HCT116 (cell line): Measurements from ENCODE around the gene DHCR7. TPM values are rescaled to one million over a fixed set of nuclear protein-coding genes. Genes with fewer than 3 reads are reported as not detected.

ENCODE experiments used
- ATAC-seq: fragments of 200-7000 bp; cut with Tn5 transposase; 2 replicates; pipeline ENCODE4 v1.9.1; 2020; ENCODE audit warnings: mild to moderate bottlenecking, moderate library complexity
- BruUV-seq: library from RNA; stranded (reverse); fragments of 400-500 nt; replicated peaks from 2 replicates; lab custom pipeline; 2021; lab: Mats Ljungman, UMichigan
- CTCF ChIA-PET: fragments of 300-600 bp; sonication (Branson Sonifier 250); formaldehyde crosslinking; loops from one replicate; lab custom pipeline; 2021; ENCODE audit warnings: antibody characterized with exemption; lab: Charles Lee
- POLR2A ChIA-PET: fragments of 300-600, 350-600 bp; sonication (Branson Sonifier 250); formaldehyde crosslinking; loops from one replicate; lab custom pipeline; 2021; ENCODE audit warnings: antibody characterized with exemption; lab: Charles Lee
- RAD21 ChIA-PET, 2 experiments: fragments of 300-600 bp; sonication (Branson Sonifier 250); formaldehyde crosslinking; loops; one replicate each; lab custom pipeline; 2023; ENCODE audit warnings: low total read pairs in 2 of 2; ENCODE audit not compliant: uncharacterized antibody in 2 of 2, unreplicated experiment in 2 of 2, low non-redundant PET in 1 of 2; lab: Charles Lee
- DNase-seq: peaks from one replicate; pipeline ENCODE4 v3.0.0-alpha.2; 2010; ENCODE audit warnings: low read depth, low spot score
- H2AFZ ChIP-seq: fragments of 200-600 bp; shearing (Covaris generic), sonication (generic); 2 replicates; pipeline ENCODE4 v1.6.1; 2017; ENCODE audit warnings: low read depth, mixed run types, mixed read lengths, antibody characterized with exemption, low read length; ENCODE audit not compliant: poor library complexity, severe bottlenecking
- H3K27ac ChIP-seq: 2 replicates; pipeline ENCODE4 v1.5.1; 2012; ENCODE audit warnings: low read depth, low read length
- H3K27me3 ChIP-seq: fragments of 200-600 bp; sonication (generic); 2 replicates; pipeline ENCODE4 v1.6.1; 2016; ENCODE audit warnings: mixed run types, low read length, mixed read lengths; ENCODE audit not compliant: insufficient read depth
- H3K36me3 ChIP-seq, 2 experiments: fragments of 200-500 bp in 1 of 2; fragments of 200-600 bp in 1 of 2; sonication (Bioruptor generic) in 1 of 2; sonication (generic) in 1 of 2; 2 replicates each; pipeline versions ENCODE4 v1.5.1 to v1.6.1; 2014 to 2016; ENCODE audit warnings: low read length in 2 of 2, inconsistent platforms in 1 of 2, mixed read lengths in 1 of 2, mixed run types in 1 of 2; ENCODE audit not compliant: insufficient read depth in 2 of 2, control insufficient read depth in 1 of 2
- H3K4me1 ChIP-seq, 2 experiments: fragments of 200-600 bp in 1 of 2; sonication (generic) in 1 of 2; 2 replicates each; pipeline versions ENCODE4 v1.5.1 to v1.6.1; 2012 to 2017; ENCODE audit warnings: low read length in 2 of 2, inconsistent platforms in 1 of 2, mild to moderate bottlenecking in 1 of 2, mixed read lengths in 1 of 2, mixed run types in 1 of 2, moderate library complexity in 1 of 2; ENCODE audit not compliant: insufficient read depth in 2 of 2, control insufficient read depth in 1 of 2
- H3K4me2 ChIP-seq: fragments of 200-600 bp; sonication (generic); 2 replicates; pipeline ENCODE4 v1.6.1; 2017; ENCODE audit warnings: mixed run types, low read length, mixed read lengths
- H3K4me3 ChIP-seq, 2 experiments: fragments of 200-600 bp in 1 of 2; sonication (generic) in 1 of 2; replicated peaks in 1 of 2; 2 replicates each; pipeline ENCODE4 v1.5.1; 2011 to 2016; ENCODE audit warnings: low read length in 2 of 2, control low read depth in 1 of 2, low read depth in 1 of 2, mild to moderate bottlenecking in 1 of 2, mixed read lengths in 1 of 2, mixed run types in 1 of 2
- H3K79me2 ChIP-seq: fragments of 200-600 bp; sonication (generic); 2 replicates; pipeline ENCODE4 v1.6.1; 2017; ENCODE audit warnings: mild to moderate bottlenecking, mixed run types, low read length, moderate library complexity, mixed read lengths; ENCODE audit not compliant: insufficient read depth
- H3K9ac ChIP-seq: fragments of 200-600 bp; sonication (generic); 2 replicates; pipeline ENCODE4 v1.6.1; 2016; ENCODE audit warnings: low read length, mixed read lengths
- H3K9me2 ChIP-seq: fragments of 200-600 bp; sonication (generic), shearing (Covaris generic); 2 replicates; pipeline ENCODE4 v1.6.1; 2017; ENCODE audit warnings: mixed run types, mild to moderate bottlenecking, moderate library complexity; ENCODE audit not compliant: insufficient read depth
- H3K9me3 ChIP-seq, 2 experiments: fragments of 200-500 bp in 1 of 2; fragments of 200-600 bp in 1 of 2; sonication (Bioruptor generic) in 1 of 2; sonication (generic) in 1 of 2; 2 replicates each; pipeline ENCODE4 v1.6.1; 2014 to 2017; ENCODE audit warnings: low read length in 2 of 2, mixed read lengths in 2 of 2, inconsistent platforms in 1 of 2, low read depth in 1 of 2, mild to moderate bottlenecking in 1 of 2, mixed run types in 1 of 2, moderate library complexity in 1 of 2; ENCODE audit not compliant: control insufficient read depth in 1 of 2, insufficient read depth in 1 of 2
- H4K20me1 ChIP-seq: fragments of 200-600 bp; sonication (generic), shearing (Covaris generic); 2 replicates; pipeline ENCODE4 v1.6.1; 2017; ENCODE audit warnings: mixed run types, mild to moderate bottlenecking, moderate library complexity; ENCODE audit not compliant: insufficient read depth
- CBX3 ChIP-seq: IDR thresholded peaks from 2 replicates; pipeline ENCODE4 v1.6.1; 2012; ENCODE audit warnings: low read depth
- EGR1 ChIP-seq: IDR thresholded peaks from 2 replicates; pipeline ENCODE4 v1.6.1; 2012; ENCODE audit warnings: low read depth
- EZH2 ChIP-seq: fragments of 200-600 bp; sonication (generic); IDR thresholded peaks from 2 replicates; pipeline ENCODE4 v1.6.1; 2017; ENCODE audit warnings: antibody characterized with exemption, mixed run types
- EZH2phosphoT487 ChIP-seq: fragments of 200-600 bp; IDR thresholded peaks from 2 replicates; pipeline ENCODE4 v1.6.1; 2018; ENCODE audit warnings: antibody characterized with exemption, borderline replicate concordance
- FOSL1 ChIP-seq: IDR thresholded peaks from 2 replicates; pipeline ENCODE4 v1.6.1; 2012; ENCODE audit warnings: low read depth
- JUND ChIP-seq: IDR thresholded peaks from 2 replicates; pipeline ENCODE4 v1.6.1; 2012
- POLR2A ChIP-seq: IDR thresholded peaks from 2 replicates; pipeline ENCODE4 v1.7.0; 2011; ENCODE audit warnings: borderline replicate concordance; ENCODE audit not compliant: insufficient read depth, insufficient read length; ENCODE audit errors: extremely low read depth
- POLR2AphosphoS5 ChIP-seq: IDR thresholded peaks from 2 replicates; pipeline ENCODE4 v1.6.1; 2011; ENCODE audit warnings: mild to moderate bottlenecking, low read depth, low read length, moderate library complexity
- RAD21 ChIP-seq: IDR thresholded peaks from 2 replicates; pipeline ENCODE4 v1.6.1; 2012; ENCODE audit warnings: low read depth, mild to moderate bottlenecking
- SP1 ChIP-seq: IDR thresholded peaks from 2 replicates; pipeline ENCODE4 v1.6.1; 2012; ENCODE audit warnings: low read depth
- SRF ChIP-seq: IDR thresholded peaks from 2 replicates; pipeline ENCODE4 v1.6.1; 2012; ENCODE audit warnings: low read depth
- TCF7L2 ChIP-seq: IDR thresholded peaks from 2 replicates; pipeline ENCODE4 v1.7.0; 2011; ENCODE audit warnings: borderline replicate concordance, inconsistent platforms; ENCODE audit not compliant: insufficient read depth, insufficient read length; ENCODE audit errors: extremely low read depth
- YY1 ChIP-seq: IDR thresholded peaks from 2 replicates; pipeline ENCODE4 v1.6.1; 2011; ENCODE audit warnings: low read length, low read depth, moderate library complexity, mild to moderate bottlenecking; ENCODE audit not compliant: insufficient replicate concordance; ENCODE audit errors: extremely low read depth
- ZNF274 ChIP-seq: fragments of 200-500 bp; sonication (Bioruptor generic); IDR thresholded peaks from 2 replicates; pipeline ENCODE4 v1.6.1; 2014; ENCODE audit warnings: mild to moderate bottlenecking, low read depth, low read length, inconsistent platforms
- intact Hi-C: fragments of 100-400 bp; cut with micrococcal nuclease; formaldehyde crosslinking; loops from 2 replicates; pipeline ENCODE4 v1.10.0; 2022
- total RNA-seq: library from RNA; stranded (reverse); gene quantifications from one replicate; pipeline ENCODE4 v1.2.1, GENCODE V29; 2021; ENCODE audit not compliant: unreplicated experiment
- TF ChIP-seq, protein P1 (sequence below): IDR thresholded peaks from 2 replicates; pipeline ENCODE4 v1.6.1; 2011; ENCODE audit warnings: mild to moderate bottlenecking, low read length, moderate library complexity; ENCODE audit not compliant: insufficient replicate concordance; ENCODE audit errors: extremely low read depth
- TF ChIP-seq, protein P2 (sequence below): IDR thresholded peaks from 2 replicates; pipeline ENCODE4 v1.6.1; 2012; ENCODE audit warnings: low read depth
- TF ChIP-seq, protein P3 (sequence below): IDR thresholded peaks from 2 replicates; pipeline ENCODE4 v1.6.1; 2012
- TF ChIP-seq, protein P4 (sequence below), 3 experiments: fragments of 200-600 bp in 1 of 3; sonication (generic) in 1 of 3; IDR thresholded peaks in 2 of 3; conservative IDR thresholded peaks in 1 of 3; 2 replicates each; pipeline ENCODE4 v1.5.1; 2012 to 2017; ENCODE audit warnings: low read depth in 2 of 3, low read length in 2 of 3, antibody characterized with exemption in 1 of 3, borderline replicate concordance in 1 of 3, control low read depth in 1 of 3, mild to moderate bottlenecking in 1 of 3, mixed read lengths in 1 of 3, mixed run types in 1 of 3, moderate library complexity in 1 of 3; ENCODE audit not compliant: insufficient read depth in 1 of 3

The DHCR7 gene
- total RNA-seq, 1 experiment from 2014 or later: 115 TPM

DNA sequence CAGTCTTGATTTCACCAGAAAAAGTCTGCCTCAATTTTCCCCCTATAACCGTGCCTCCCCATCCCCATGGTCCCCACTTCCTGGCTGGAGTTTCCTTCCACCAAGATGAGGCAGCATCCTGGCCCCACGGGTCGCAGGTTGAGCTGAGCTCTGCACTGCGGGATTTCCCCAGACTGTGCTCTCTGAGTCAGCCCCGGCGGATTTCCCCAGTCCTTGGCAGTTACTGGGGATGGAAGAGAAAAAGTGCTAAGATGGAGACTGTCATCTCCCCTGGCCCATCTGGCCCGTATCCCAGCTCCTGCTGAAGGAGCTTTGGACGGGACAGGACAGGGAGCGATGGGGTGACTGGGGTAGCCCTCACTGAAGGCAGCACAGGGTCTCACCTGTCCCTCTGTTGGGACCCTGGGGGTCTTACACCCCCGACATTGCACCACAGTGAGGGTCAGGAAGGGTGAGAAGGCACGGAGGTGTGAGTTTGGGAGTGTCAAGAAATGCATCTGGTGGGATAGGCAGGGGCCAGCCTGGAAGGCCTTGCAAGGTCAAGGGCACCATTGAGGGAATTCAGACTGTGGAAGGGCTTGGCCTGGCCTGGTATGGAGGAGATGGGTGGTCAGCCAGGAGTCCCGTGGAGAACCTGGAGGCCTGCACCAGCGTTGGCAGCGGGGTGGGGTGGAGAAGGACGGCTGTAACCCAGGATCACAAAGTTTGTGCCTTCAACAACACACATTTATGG lies 41.3 kb upstream of the DHCR7 start:
- H3K27me3 ChIP-seq: no peaks in the 10 kb centered on the region
- no peak overlapping the region for H3K9ac ChIP-seq
- TF ChIP-seq, protein P1, sequence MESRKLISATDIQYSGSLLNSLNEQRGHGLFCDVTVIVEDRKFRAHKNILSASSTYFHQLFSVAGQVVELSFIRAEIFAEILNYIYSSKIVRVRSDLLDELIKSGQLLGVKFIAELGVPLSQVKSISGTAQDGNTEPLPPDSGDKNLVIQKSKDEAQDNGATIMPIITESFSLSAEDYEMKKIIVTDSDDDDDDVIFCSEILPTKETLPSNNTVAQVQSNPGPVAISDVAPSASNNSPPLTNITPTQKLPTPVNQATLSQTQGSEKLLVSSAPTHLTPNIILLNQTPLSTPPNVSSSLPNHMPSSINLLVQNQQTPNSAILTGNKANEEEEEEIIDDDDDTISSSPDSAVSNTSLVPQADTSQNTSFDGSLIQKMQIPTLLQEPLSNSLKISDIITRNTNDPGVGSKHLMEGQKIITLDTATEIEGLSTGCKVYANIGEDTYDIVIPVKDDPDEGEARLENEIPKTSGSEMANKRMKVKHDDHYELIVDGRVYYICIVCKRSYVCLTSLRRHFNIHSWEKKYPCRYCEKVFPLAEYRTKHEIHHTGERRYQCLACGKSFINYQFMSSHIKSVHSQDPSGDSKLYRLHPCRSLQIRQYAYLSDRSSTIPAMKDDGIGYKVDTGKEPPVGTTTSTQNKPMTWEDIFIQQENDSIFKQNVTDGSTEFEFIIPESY: no peak
- TF ChIP-seq, protein P2, sequence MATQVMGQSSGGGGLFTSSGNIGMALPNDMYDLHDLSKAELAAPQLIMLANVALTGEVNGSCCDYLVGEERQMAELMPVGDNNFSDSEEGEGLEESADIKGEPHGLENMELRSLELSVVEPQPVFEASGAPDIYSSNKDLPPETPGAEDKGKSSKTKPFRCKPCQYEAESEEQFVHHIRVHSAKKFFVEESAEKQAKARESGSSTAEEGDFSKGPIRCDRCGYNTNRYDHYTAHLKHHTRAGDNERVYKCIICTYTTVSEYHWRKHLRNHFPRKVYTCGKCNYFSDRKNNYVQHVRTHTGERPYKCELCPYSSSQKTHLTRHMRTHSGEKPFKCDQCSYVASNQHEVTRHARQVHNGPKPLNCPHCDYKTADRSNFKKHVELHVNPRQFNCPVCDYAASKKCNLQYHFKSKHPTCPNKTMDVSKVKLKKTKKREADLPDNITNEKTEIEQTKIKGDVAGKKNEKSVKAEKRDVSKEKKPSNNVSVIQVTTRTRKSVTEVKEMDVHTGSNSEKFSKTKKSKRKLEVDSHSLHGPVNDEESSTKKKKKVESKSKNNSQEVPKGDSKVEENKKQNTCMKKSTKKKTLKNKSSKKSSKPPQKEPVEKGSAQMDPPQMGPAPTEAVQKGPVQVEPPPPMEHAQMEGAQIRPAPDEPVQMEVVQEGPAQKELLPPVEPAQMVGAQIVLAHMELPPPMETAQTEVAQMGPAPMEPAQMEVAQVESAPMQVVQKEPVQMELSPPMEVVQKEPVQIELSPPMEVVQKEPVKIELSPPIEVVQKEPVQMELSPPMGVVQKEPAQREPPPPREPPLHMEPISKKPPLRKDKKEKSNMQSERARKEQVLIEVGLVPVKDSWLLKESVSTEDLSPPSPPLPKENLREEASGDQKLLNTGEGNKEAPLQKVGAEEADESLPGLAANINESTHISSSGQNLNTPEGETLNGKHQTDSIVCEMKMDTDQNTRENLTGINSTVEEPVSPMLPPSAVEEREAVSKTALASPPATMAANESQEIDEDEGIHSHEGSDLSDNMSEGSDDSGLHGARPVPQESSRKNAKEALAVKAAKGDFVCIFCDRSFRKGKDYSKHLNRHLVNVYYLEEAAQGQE: no peak
- TF ChIP-seq POLR2AphosphoS5 (no peak), ZNF274 (no peak), EZH2 (no peak), JUND (no peak), EZH2phosphoT487 (no peak), EGR1 (no peak), SP1 (no peak), SRF (no peak), YY1 (no peak), CBX3 (no peak), RAD21 (no peak), TCF7L2 (no peak), FOSL1 (no peak), POLR2A (no peak)
- TF ChIP-seq, protein P3, sequence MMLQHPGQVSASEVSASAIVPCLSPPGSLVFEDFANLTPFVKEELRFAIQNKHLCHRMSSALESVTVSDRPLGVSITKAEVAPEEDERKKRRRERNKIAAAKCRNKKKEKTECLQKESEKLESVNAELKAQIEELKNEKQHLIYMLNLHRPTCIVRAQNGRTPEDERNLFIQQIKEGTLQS: no peak
- TF ChIP-seq, protein P4, sequence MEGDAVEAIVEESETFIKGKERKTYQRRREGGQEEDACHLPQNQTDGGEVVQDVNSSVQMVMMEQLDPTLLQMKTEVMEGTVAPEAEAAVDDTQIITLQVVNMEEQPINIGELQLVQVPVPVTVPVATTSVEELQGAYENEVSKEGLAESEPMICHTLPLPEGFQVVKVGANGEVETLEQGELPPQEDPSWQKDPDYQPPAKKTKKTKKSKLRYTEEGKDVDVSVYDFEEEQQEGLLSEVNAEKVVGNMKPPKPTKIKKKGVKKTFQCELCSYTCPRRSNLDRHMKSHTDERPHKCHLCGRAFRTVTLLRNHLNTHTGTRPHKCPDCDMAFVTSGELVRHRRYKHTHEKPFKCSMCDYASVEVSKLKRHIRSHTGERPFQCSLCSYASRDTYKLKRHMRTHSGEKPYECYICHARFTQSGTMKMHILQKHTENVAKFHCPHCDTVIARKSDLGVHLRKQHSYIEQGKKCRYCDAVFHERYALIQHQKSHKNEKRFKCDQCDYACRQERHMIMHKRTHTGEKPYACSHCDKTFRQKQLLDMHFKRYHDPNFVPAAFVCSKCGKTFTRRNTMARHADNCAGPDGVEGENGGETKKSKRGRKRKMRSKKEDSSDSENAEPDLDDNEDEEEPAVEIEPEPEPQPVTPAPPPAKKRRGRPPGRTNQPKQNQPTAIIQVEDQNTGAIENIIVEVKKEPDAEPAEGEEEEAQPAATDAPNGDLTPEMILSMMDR (IDR thresholded peaks at IDR 0.05 in 2 of 3, conservative IDR thresholded peaks at IDR 0.05 in 1 of 3; ENCODE audit: borderline replicate concordance in 1 of 3, insufficient read depth in 1 of 3, low read depth in 2 of 3, low read length in 2 of 3): no peak
- peaks cover 0 to 5% of the 10 kb centered on the region in 2 experiments; a peak in 1 of 4 replicates for H3K4me1 ChIP-seq
- intact Hi-C loops: no loop called here
- no peak for ATAC-seq
- H3K9me2 ChIP-seq: no peaks in the 10 kb centered on the region
- BruUV-seq: no TSS peak
- H3K9me3 ChIP-seq: no peaks in the 10 kb centered on the region
- no peaks in the 10 kb centered on the region for H4K20me1 ChIP-seq
- no peaks in the 10 kb centered on the region for H3K79me2 ChIP-seq
- H3K4me2 ChIP-seq: no peak overlapping the region
- peaks cover 0 to 7% of the 10 kb centered on the region in 2 experiments; a peak in 2 of 4 replicates for H3K36me3 ChIP-seq
- POLR2A ChIA-PET: no interaction called here
- CTCF ChIA-PET: no interaction called here
- no peak for DNase-seq
- RAD21 ChIA-PET: no interaction called here
- H3K27ac ChIP-seq: no peak overlapping the region
- no peak overlapping the region for H3K4me3 ChIP-seq
- no peak overlapping the region for H2AFZ ChIP-seq
